ENCODE measurements around the gene IL1A. TPM values are rescaled to one million over a fixed set of nuclear protein-coding genes. Genes with fewer than 3 reads are reported as not detected.
A peak's percentile ranks its signal among the peaks of the same experiment; 100 is the strongest.

IL1A gene
- total and polyA plus RNA-seq, 2 donors from 2014 or later: 0.13 TPM; not detected in 1

DNA sequence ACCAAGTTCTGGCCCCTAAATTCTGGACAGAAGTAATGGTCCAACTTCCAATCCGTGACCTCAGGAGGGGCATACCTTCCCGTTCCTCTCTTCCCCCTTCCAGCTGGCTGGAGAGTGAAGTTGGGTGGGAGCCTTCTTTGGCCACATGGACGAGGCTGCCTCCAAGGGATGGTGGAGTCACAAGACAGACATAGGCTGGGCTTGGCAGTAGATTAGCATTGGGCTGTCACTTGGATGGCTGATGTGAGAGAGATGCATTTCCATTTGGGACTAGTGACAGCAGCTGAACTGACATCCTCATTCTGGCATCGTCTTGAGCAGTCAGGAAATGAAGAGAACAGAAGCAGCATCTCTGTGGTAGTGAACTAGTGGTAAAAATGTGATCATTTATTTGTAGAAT lies 50.8 kb downstream of the IL1A start:
- no peaks in the 10 kb centered on the region for H3K36me3 ChIP-seq (ENCODE audit: control insufficient read depth in 2 of 3, insufficient read depth in 3 of 3, low read length in 3 of 3)
- no peak overlapping the region for H3K9ac ChIP-seq (ENCODE audit: low read length in 3 of 3)
- intact Hi-C loops (cut with DNase I): no loop called here
- TF ChIP-seq, protein P1, sequence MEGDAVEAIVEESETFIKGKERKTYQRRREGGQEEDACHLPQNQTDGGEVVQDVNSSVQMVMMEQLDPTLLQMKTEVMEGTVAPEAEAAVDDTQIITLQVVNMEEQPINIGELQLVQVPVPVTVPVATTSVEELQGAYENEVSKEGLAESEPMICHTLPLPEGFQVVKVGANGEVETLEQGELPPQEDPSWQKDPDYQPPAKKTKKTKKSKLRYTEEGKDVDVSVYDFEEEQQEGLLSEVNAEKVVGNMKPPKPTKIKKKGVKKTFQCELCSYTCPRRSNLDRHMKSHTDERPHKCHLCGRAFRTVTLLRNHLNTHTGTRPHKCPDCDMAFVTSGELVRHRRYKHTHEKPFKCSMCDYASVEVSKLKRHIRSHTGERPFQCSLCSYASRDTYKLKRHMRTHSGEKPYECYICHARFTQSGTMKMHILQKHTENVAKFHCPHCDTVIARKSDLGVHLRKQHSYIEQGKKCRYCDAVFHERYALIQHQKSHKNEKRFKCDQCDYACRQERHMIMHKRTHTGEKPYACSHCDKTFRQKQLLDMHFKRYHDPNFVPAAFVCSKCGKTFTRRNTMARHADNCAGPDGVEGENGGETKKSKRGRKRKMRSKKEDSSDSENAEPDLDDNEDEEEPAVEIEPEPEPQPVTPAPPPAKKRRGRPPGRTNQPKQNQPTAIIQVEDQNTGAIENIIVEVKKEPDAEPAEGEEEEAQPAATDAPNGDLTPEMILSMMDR (IDR thresholded peaks at IDR 0.05; ENCODE audit: borderline replicate concordance, extremely low read depth, insufficient read depth): no peak
- DNase-seq (peak in 1 of 5 donors; percentile 30), FAIRE-seq (no peak)
- no peaks in the 10 kb centered on the region for H3K27me3 ChIP-seq (ENCODE audit: control insufficient read depth, insufficient read depth, low read length)
- no peak overlapping the region for H3K4me3 ChIP-seq (ENCODE audit: low read length in 3 of 3)
- H3K9me3 ChIP-seq (ENCODE audit: control insufficient read depth in 2 of 3, insufficient read depth in 1 of 3, low read length in 3 of 3): no peaks in the 10 kb centered on the region
- H3K4me1 ChIP-seq (ENCODE audit: control insufficient read depth in 2 of 3, insufficient read depth in 2 of 3, low read depth in 1 of 3, low read length in 3 of 3): peaks cover 0 to 4% (median 0%) of the 10 kb centered on the region in 3 donors
- no peak overlapping the region for H3K27ac ChIP-seq (ENCODE audit: low read depth in 2 of 2, low read length in 2 of 2)

DNA sequence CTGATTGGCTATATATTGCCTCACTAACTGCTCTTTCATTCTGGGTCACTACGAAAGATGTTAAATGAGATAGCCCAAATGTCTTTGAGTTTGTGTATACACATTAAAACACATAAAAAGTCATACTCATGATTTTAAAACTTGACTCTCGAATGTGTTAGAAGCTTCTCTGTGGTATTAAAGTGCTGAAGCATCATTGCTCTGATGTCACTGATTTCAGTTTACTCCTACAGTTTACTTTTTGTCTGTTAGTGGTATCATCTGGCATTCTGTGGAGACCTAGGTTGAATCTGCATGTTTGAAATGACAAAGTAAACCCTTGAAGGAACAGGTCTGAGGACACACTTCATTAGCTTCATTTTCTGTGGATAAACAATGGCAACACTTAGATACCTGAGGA lies 52.8 kb downstream of the IL1A start:
- no peaks in the 10 kb centered on the region for H3K27me3 ChIP-seq (ENCODE audit: control insufficient read depth, insufficient read depth, low read length)
- H3K4me3 ChIP-seq (ENCODE audit: low read length in 3 of 3): no peak overlapping the region
- no peak overlapping the region for H3K9ac ChIP-seq (ENCODE audit: low read length in 3 of 3)
- DNase-seq (no peak), FAIRE-seq (no peak)
- intact Hi-C loops (cut with DNase I): no loop called here
- no peaks in the 10 kb centered on the region for H3K36me3 ChIP-seq (ENCODE audit: control insufficient read depth in 2 of 3, insufficient read depth in 3 of 3, low read length in 3 of 3)
- no peak overlapping the region for H3K27ac ChIP-seq (ENCODE audit: low read depth in 2 of 2, low read length in 2 of 2)
- TF ChIP-seq, protein P1 (IDR thresholded peaks at IDR 0.05; ENCODE audit: borderline replicate concordance, extremely low read depth, insufficient read depth): no peak
- H3K4me1 ChIP-seq (ENCODE audit: control insufficient read depth in 2 of 3, insufficient read depth in 2 of 3, low read depth in 1 of 3, low read length in 3 of 3): peaks cover 0 to 4% (median 0%) of the 10 kb centered on the region in 3 donors
- no peaks in the 10 kb centered on the region for H3K9me3 ChIP-seq (ENCODE audit: control insufficient read depth in 2 of 3, insufficient read depth in 1 of 3, low read length in 3 of 3)

DNA sequence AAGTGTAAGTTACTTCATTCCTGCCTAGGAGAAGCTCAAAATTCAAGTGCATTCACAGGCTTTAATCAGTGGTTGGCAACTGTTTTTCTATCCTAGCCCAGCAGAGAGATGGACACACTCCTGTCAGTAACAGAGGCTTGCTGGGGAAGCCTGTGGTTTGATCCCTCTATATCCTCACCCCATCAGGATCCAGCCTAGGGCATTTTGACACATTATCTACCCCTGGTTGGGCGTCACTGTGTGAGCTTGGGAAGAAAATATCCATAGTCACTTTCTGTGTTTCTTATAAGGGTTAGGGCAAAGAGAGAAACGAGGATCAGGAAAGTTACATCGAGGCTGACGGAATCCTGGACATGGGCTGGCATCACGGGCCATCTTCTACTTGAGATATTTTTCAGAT lies 53.5 kb downstream of the IL1A start:
- TF ChIP-seq, protein P1 (IDR thresholded peaks at IDR 0.05; ENCODE audit: borderline replicate concordance, extremely low read depth, insufficient read depth): no peak
- no peaks in the 10 kb centered on the region for H3K36me3 ChIP-seq (ENCODE audit: control insufficient read depth in 2 of 3, insufficient read depth in 3 of 3, low read length in 3 of 3)
- H3K4me1 ChIP-seq (ENCODE audit: control insufficient read depth in 2 of 3, insufficient read depth in 2 of 3, low read depth in 1 of 3, low read length in 3 of 3): peaks cover 0 to 4% (median 2%) of the 10 kb centered on the region in 3 donors
- H3K9me3 ChIP-seq (ENCODE audit: control insufficient read depth in 2 of 3, insufficient read depth in 1 of 3, low read length in 3 of 3): no peaks in the 10 kb centered on the region
- H3K9ac ChIP-seq (ENCODE audit: low read length in 3 of 3): no peak overlapping the region
- intact Hi-C loops (cut with DNase I): no loop called here
- H3K27ac ChIP-seq (ENCODE audit: low read depth in 2 of 2, low read length in 2 of 2): no peak overlapping the region
- DNase-seq (no peak), FAIRE-seq (no peak)
- no peaks in the 10 kb centered on the region for H3K27me3 ChIP-seq (ENCODE audit: control insufficient read depth, insufficient read depth, low read length)
- no peak overlapping the region for H3K4me3 ChIP-seq (ENCODE audit: low read length in 3 of 3)

DNA sequence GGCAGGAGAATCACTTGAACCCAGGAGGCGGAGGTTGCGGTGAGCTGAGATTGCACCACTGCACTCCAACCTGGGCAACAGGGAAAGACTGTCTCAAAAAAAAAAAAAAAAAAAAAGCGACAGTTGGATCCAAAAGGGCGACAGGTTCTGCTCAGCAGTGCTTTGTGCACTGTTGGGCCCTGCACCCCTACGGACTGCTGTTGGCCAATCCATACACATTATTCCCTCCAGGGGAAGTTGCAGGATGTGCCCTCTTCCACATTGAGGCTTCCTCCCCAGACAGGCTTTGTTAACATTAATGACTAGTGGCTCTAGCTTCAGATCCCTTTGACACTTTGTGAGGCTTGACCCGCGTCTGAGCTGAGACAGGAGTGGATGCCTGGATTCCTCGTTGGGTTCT lies 54.1 kb downstream of the IL1A start:
- H3K4me3 ChIP-seq (ENCODE audit: low read length in 3 of 3): no peak overlapping the region
- DNase-seq (no peak), FAIRE-seq (no peak)
- no peak overlapping the region for H3K27ac ChIP-seq (ENCODE audit: low read depth in 2 of 2, low read length in 2 of 2)
- TF ChIP-seq, protein P1 (IDR thresholded peaks at IDR 0.05; ENCODE audit: borderline replicate concordance, extremely low read depth, insufficient read depth): no peak
- H3K4me1 ChIP-seq (ENCODE audit: control insufficient read depth in 2 of 3, insufficient read depth in 2 of 3, low read depth in 1 of 3, low read length in 3 of 3): peaks cover 0 to 4% (median 2%) of the 10 kb centered on the region in 3 donors
- H3K36me3 ChIP-seq (ENCODE audit: control insufficient read depth in 2 of 3, insufficient read depth in 3 of 3, low read length in 3 of 3): no peaks in the 10 kb centered on the region
- no peaks in the 10 kb centered on the region for H3K27me3 ChIP-seq (ENCODE audit: control insufficient read depth, insufficient read depth, low read length)
- no peaks in the 10 kb centered on the region for H3K9me3 ChIP-seq (ENCODE audit: control insufficient read depth in 2 of 3, insufficient read depth in 1 of 3, low read length in 3 of 3)
- intact Hi-C loops (cut with DNase I): no loop called here
- no peak overlapping the region for H3K9ac ChIP-seq (ENCODE audit: low read length in 3 of 3)

Measured in kidney (tissue), 14 donors.